ENCODE measurements around the gene GOLGA2. TPM values are rescaled to one million over a fixed set of nuclear protein-coding genes. Genes with fewer than 3 reads are reported as not detected.
A peak's percentile ranks its signal among the peaks of the same experiment; 100 is the strongest.

The GOLGA2 gene, protein sequence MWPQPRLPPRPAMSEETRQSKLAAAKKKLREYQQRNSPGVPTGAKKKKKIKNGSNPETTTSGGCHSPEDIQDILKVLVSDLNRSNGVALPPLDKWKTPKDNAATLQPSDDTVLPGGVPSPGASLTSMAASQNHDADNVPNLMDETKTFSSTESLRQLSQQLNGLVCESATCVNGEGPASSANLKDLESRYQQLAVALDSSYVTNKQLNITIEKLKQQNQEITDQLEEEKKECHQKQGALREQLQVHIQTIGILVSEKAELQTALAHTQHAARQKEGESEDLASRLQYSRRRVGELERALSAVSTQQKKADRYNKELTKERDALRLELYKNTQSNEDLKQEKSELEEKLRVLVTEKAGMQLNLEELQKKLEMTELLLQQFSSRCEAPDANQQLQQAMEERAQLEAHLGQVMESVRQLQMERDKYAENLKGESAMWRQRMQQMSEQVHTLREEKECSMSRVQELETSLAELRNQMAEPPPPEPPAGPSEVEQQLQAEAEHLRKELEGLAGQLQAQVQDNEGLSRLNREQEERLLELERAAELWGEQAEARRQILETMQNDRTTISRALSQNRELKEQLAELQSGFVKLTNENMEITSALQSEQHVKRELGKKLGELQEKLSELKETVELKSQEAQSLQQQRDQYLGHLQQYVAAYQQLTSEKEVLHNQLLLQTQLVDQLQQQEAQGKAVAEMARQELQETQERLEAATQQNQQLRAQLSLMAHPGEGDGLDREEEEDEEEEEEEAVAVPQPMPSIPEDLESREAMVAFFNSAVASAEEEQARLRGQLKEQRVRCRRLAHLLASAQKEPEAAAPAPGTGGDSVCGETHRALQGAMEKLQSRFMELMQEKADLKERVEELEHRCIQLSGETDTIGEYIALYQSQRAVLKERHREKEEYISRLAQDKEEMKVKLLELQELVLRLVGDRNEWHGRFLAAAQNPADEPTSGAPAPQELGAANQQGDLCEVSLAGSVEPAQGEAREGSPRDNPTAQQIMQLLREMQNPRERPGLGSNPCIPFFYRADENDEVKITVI
- polyA plus RNA-seq (2013, experiment 1 of 2) = 29.3 TPM
- 30.6 TPM for polyA plus RNA-seq (2013, experiment 2 of 2)

DNA sequence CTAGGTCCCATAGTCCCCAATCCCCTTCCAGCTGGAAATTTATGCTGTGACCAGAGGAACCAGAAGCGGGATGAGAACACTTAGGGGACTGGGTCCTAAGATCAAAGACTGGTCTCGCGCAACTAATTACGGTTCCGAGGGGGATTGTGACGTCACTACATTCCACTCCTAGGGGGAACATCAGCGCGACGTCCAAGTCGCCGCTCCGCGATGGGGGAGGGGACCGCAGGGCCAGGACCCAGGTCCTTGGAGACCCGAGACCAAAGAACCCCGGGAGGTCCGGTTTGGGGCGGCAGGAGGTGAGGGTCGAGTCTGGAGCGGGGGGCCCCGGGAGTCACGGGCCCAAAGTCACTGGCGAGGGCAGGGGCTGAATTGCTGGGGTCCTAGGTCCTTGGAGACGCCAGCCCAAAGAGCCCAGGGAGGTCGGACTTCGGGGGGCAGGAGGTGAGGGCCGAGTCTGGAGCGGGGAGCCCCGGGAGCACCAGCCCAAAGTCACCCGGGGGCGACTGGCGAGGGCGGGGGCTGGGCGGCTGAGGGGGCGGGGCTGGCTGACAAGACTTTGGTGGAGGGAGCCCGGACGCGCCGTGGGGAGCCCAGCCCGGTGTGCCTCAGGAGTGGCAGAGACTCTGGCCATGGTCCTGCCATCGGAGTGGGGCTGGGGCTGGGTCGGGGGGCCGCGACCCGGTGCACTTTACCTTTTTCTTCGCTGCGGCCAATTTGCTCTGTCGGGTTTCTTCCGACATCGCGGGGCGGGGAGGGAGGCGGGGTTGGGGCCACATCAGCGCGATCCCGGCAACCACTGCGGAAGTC, at the start of gene GOLGA2:
TSS of gene GOLGA2 (minus strand) at position 810 of the 810 bp plus-strand sequence. CDS start at position 779, 31 bp downstream.
- H3K14ac ChIP-seq (ENCODE audit: low read length) = peak within 1 kb of the TSS; percentile 57
- H3K79me1 ChIP-seq (ENCODE audit: low read depth, low read length) = peaks cover 3% of the 10 kb centered on the region
- H3K36me3 ChIP-seq (replicated peaks in 1 of 2; ENCODE audit: control insufficient read depth in 2 of 2, insufficient read depth in 2 of 2, low read length in 2 of 2) = peaks cover 6 to 30% of the 10 kb centered on the region in 2 donors
- no peak within 1 kb of the TSS for H3K4ac ChIP-seq (ENCODE audit: low read length)
- peaks cover 0 to 2% (median 0%) of the 10 kb centered on the region in 3 experiments for H3K27me3 ChIP-seq (ENCODE audit: control insufficient read depth in 3 of 3, insufficient read depth in 3 of 3, low read depth in 1 of 3, low read length in 3 of 3)
- DNase-seq (ENCODE audit: low spot score) = peak; percentile 48
- H3K9ac ChIP-seq (ENCODE audit: low read depth, low read length, poor library complexity) = peak within 1 kb of the TSS; percentile 89
- H3K4me1 ChIP-seq (ENCODE audit: control insufficient read depth in 2 of 2, insufficient read depth in 1 of 2, low read depth in 1 of 2, low read length in 2 of 2) = peaks cover 7% of the 10 kb centered on the region in 2 donors
- peak within 1 kb of the TSS; percentile 83 for H2BK5ac ChIP-seq (ENCODE audit: low read length)
- peak within 1 kb of the TSS; percentile 38 for H2BK15ac ChIP-seq (ENCODE audit: low read length)
- H3K4me2 ChIP-seq (ENCODE audit: insufficient read depth, low read length, poor library complexity, severe bottlenecking) = peak within 1 kb of the TSS; percentile 95
- no peak within 1 kb of the TSS for H2BK12ac ChIP-seq (ENCODE audit: low read length)
- no peak within 1 kb of the TSS for H4K8ac ChIP-seq (ENCODE audit: low read depth, low read length)
- H3K23ac ChIP-seq (ENCODE audit: low read depth, low read length, poor library complexity) = peak within 1 kb of the TSS; percentile 100
- H3K18ac ChIP-seq (ENCODE audit: low read length) = peak within 1 kb of the TSS; percentile 92
- H3K9me3 ChIP-seq (replicated peaks in 1 of 2; ENCODE audit: control insufficient read depth in 2 of 2, insufficient read depth in 1 of 2, low read depth in 1 of 2, low read length in 2 of 2) = no peaks in the 10 kb centered on the region
- no peak within 1 kb of the TSS for H4K91ac ChIP-seq (ENCODE audit: low read depth, low read length, poor library complexity)
- WGBS, 2 donors (ENCODE audit: extremely low coverage in 2 of 2, insufficient read length in 2 of 2, insufficient replicate concordance in 1 of 2) = no CpG with 5 or more reads among the region's 57 CpGs
- H2AK5ac ChIP-seq (ENCODE audit: low read depth, low read length) = peak within 1 kb of the TSS; percentile 99
- peak within 1 kb of the TSS; percentile 12 for H2BK120ac ChIP-seq (ENCODE audit: low read depth, low read length)
- peak within 1 kb of the TSS; percentile 51 for H3K27ac ChIP-seq (replicated peaks; ENCODE audit: low read length)
- H3K4me3 ChIP-seq (ENCODE audit: low read length in 2 of 2) = peak within 1 kb of the TSS; percentile 65 to 95
- H2AFZ ChIP-seq (ENCODE audit: low read length) = peak within 1 kb of the TSS; percentile 97

- H3K14ac ChIP-seq (ENCODE audit: low read length) = no peak overlapping the region
- H3K4me3 ChIP-seq (ENCODE audit: low read length in 2 of 2) = no peak overlapping the region
- no peak overlapping the region for H3K18ac ChIP-seq (ENCODE audit: low read length)
- no peak overlapping the region for H4K91ac ChIP-seq (ENCODE audit: low read depth, low read length, poor library complexity)
- no peak for DNase-seq (ENCODE audit: low spot score)
- peaks cover 4% of the 10 kb centered on the region for H3K79me1 ChIP-seq (ENCODE audit: low read depth, low read length)
- no peak overlapping the region for H2AK5ac ChIP-seq (ENCODE audit: low read depth, low read length)
- H3K27ac ChIP-seq (replicated peaks; ENCODE audit: low read length) = no peak overlapping the region
- H2AFZ ChIP-seq (ENCODE audit: low read length) = no peak overlapping the region
- no peak overlapping the region for H3K4me2 ChIP-seq (ENCODE audit: insufficient read depth, low read length, poor library complexity, severe bottlenecking)
- H2BK5ac ChIP-seq (ENCODE audit: low read length) = no peak overlapping the region
- no peak overlapping the region for H2BK12ac ChIP-seq (ENCODE audit: low read length)
- H2BK15ac ChIP-seq (ENCODE audit: low read length) = no peak overlapping the region
- H3K9me3 ChIP-seq (replicated peaks in 1 of 2; ENCODE audit: control insufficient read depth in 2 of 2, insufficient read depth in 1 of 2, low read depth in 1 of 2, low read length in 2 of 2) = peaks cover 0 to 1% of the 10 kb centered on the region in 2 donors
- no peak overlapping the region for H3K9ac ChIP-seq (ENCODE audit: low read depth, low read length, poor library complexity)
- no peak overlapping the region for H3K23ac ChIP-seq (ENCODE audit: low read depth, low read length, poor library complexity)
- no peak overlapping the region for H3K4ac ChIP-seq (ENCODE audit: low read length)
- H3K4me1 ChIP-seq (ENCODE audit: control insufficient read depth in 2 of 2, insufficient read depth in 1 of 2, low read depth in 1 of 2, low read length in 2 of 2) = peaks cover 5 to 9% of the 10 kb centered on the region in 2 donors
- peaks cover 23 to 67% of the 10 kb centered on the region in 2 donors for H3K36me3 ChIP-seq (replicated peaks in 1 of 2; ENCODE audit: control insufficient read depth in 2 of 2, insufficient read depth in 2 of 2, low read length in 2 of 2)
- no peak overlapping the region for H2BK120ac ChIP-seq (ENCODE audit: low read depth, low read length)
- H3K27me3 ChIP-seq (ENCODE audit: control insufficient read depth in 3 of 3, insufficient read depth in 3 of 3, low read depth in 1 of 3, low read length in 3 of 3) = no peaks in the 10 kb centered on the region
- whole genome bisulfite sequencing, 2 donors (ENCODE audit: extremely low coverage in 2 of 2, insufficient read length in 2 of 2, insufficient replicate concordance in 1 of 2) = no CpG with 5 or more reads among the region's 1 CpG
- H4K8ac ChIP-seq (ENCODE audit: low read depth, low read length) = no peak overlapping the region
Measured at GRCh38 chr9:128324401-128324800, 48.6 kb upstream of the GOLGA2 start.

GRCh38 chr9:128323791-128324190, 48.0 kb upstream of the GOLGA2 start:
- H3K36me3 ChIP-seq (replicated peaks in 1 of 2; ENCODE audit: control insufficient read depth in 2 of 2, insufficient read depth in 2 of 2, low read length in 2 of 2) = peaks cover 21 to 65% of the 10 kb centered on the region in 2 donors
- no peak for DNase-seq (ENCODE audit: low spot score)
- no peak overlapping the region for H3K4ac ChIP-seq (ENCODE audit: low read length)
- H3K27me3 ChIP-seq (ENCODE audit: control insufficient read depth in 3 of 3, insufficient read depth in 3 of 3, low read depth in 1 of 3, low read length in 3 of 3) = no peaks in the 10 kb centered on the region
- no peak overlapping the region for H2BK120ac ChIP-seq (ENCODE audit: low read depth, low read length)
- no peak overlapping the region for H3K4me2 ChIP-seq (ENCODE audit: insufficient read depth, low read length, poor library complexity, severe bottlenecking)
- H4K91ac ChIP-seq (ENCODE audit: low read depth, low read length, poor library complexity) = no peak overlapping the region
- WGBS, 2 donors (ENCODE audit: extremely low coverage in 2 of 2, insufficient read length in 2 of 2, insufficient replicate concordance in 1 of 2) = no CpG with 5 or more reads among the region's 12 CpGs
- no peak overlapping the region for H3K18ac ChIP-seq (ENCODE audit: low read length)
- no peak overlapping the region for H3K9ac ChIP-seq (ENCODE audit: low read depth, low read length, poor library complexity)
- H3K4me3 ChIP-seq (ENCODE audit: low read length in 2 of 2) = peak overlapping the region in 1 of 2 donors; percentile 70
- no peak overlapping the region for H2BK5ac ChIP-seq (ENCODE audit: low read length)
- H3K9me3 ChIP-seq (replicated peaks in 1 of 2; ENCODE audit: control insufficient read depth in 2 of 2, insufficient read depth in 1 of 2, low read depth in 1 of 2, low read length in 2 of 2) = peaks cover 0 to 1% of the 10 kb centered on the region in 2 donors
- no peak overlapping the region for H2AFZ ChIP-seq (ENCODE audit: low read length)
- H2AK5ac ChIP-seq (ENCODE audit: low read depth, low read length) = no peak overlapping the region
- H3K27ac ChIP-seq (replicated peaks; ENCODE audit: low read length) = no peak overlapping the region
- no peak overlapping the region for H2BK15ac ChIP-seq (ENCODE audit: low read length)
- H4K8ac ChIP-seq (ENCODE audit: low read depth, low read length) = no peak overlapping the region
- no peak overlapping the region for H3K14ac ChIP-seq (ENCODE audit: low read length)
- H3K4me1 ChIP-seq (ENCODE audit: control insufficient read depth in 2 of 2, insufficient read depth in 1 of 2, low read depth in 1 of 2, low read length in 2 of 2) = peaks cover 5 to 9% of the 10 kb centered on the region in 2 donors
- no peak overlapping the region for H3K23ac ChIP-seq (ENCODE audit: low read depth, low read length, poor library complexity)
- no peak overlapping the region for H2BK12ac ChIP-seq (ENCODE audit: low read length)
- H3K79me1 ChIP-seq (ENCODE audit: low read depth, low read length) = peaks cover 4% of the 10 kb centered on the region

Data from neuronal stem cell (in vitro differentiated cells).